Esophagus squamous epithelium (tissue), 4 donors: Measurements from ENCODE around the gene GPC6.

Source experiments
- CTCF ChIP-seq, 6 experiments: fragments of 450-650 bp in 4 of 6; fragments of 200-600 bp in 2 of 6; sonication (generic) in 2 of 6; IDR thresholded peaks; one replicate each; pipeline ENCODE4 v1.5.1; 2016 to 2019; ENCODE audit warnings: antibody characterized with exemption in 6 of 6, mild to moderate bottlenecking in 4 of 6, moderate library complexity in 4 of 6
- POLR2A ChIP-seq, 4 donors: fragments of 450-650 bp; IDR thresholded peaks; one replicate each; pipeline ENCODE4 v1.6.1; 2017; ENCODE audit warnings: antibody characterized with exemption in 4 of 4, mild to moderate bottlenecking in 4 of 4, moderate library complexity in 3 of 4

- TF ChIP-seq CTCF (IDR thresholded peaks at IDR 0.05) = no peak
- TF ChIP-seq POLR2A (IDR thresholded peaks at IDR 0.05) = no peak
Observed at GRCh38 chr13:93903909-93904308, 677.3 kb downstream of the GPC6 start.
